AG04449 (cell line): Measurements from ENCODE around the gene SLC25A33.

Experiments used
- CTCF ChIA-PET: fragments of 350-600 bp; formaldehyde crosslinking; extraction: SDS; loops from one replicate; lab custom pipeline; 2021; ENCODE audit warnings: antibody characterized with exemption; lab: Yijun Ruan, JAX
- POLR2A ChIA-PET: fragments of 400-600, 350-600 bp; formaldehyde crosslinking; extraction: SDS; loops from one replicate; lab custom pipeline; 2020; ENCODE audit warnings: antibody characterized with exemption, inconsistent platforms; lab: Yijun Ruan, JAX
- DNase-seq: peaks from one replicate; pipeline ENCODE4 v3.0.0-alpha.2; 2010; ENCODE audit warnings: low read depth, low spot score
- H3K4me3 ChIP-seq: 2 replicates; pipeline ENCODE4 v1.5.1; 2011; ENCODE audit warnings: low read depth, mild to moderate bottlenecking, control low read depth, low read length
- CTCF ChIP-seq: IDR thresholded peaks from one replicate; pipeline ENCODE4 v1.5.1; 2011; ENCODE audit warnings: mild to moderate bottlenecking, moderate library complexity, low read length, control low read depth, inconsistent platforms; ENCODE audit not compliant: insufficient read depth; ENCODE audit errors: missing control alignments

SLC25A33 gene

GRCh38 chr1:9604836-9605235, 65.6 kb downstream of the SLC25A33 start:
- TF ChIP-seq CTCF, result no peak
- H3K4me3 ChIP-seq, result no peak overlapping the region
- ChIA-PET POLR2A (no interaction called here), CTCF (no interaction called here)
- no peak for DNase-seq

GRCh38 chr1:9605946-9606455, 66.7 kb downstream of the SLC25A33 start:
- H3K4me3 ChIP-seq, result no peak overlapping the region
- no peak for TF ChIP-seq CTCF
- ChIA-PET POLR2A (no interaction called here), CTCF (interaction anchor here (0.9 to 1.9 kb wide), 3 partner anchors 9 to 21 kb away, joined by 3 to 7 read pairs (median 3); no protein-coding TSS in a partner anchor)
- DNase-seq, result no peak

GRCh38 chr1:9606458-9606857, 67.2 kb downstream of the SLC25A33 start:
- ChIA-PET CTCF (interaction anchor here (0.9 to 1.9 kb wide), 3 partner anchors 9 to 21 kb away, joined by 3 to 7 read pairs (median 3); no protein-coding TSS in a partner anchor), POLR2A (no interaction called here)
- no peak overlapping the region for H3K4me3 ChIP-seq
- no peak for TF ChIP-seq CTCF
- no peak for DNase-seq

- ChIA-PET CTCF (interaction anchor here (1.9 kb wide), 1 partner anchor 8 kb away, joined by 7 read pairs; no protein-coding TSS in a partner anchor), POLR2A (no interaction called here)
- DNase-seq, result no peak
- no peak overlapping the region for H3K4me3 ChIP-seq
- no peak for TF ChIP-seq CTCF
Measured at GRCh38 chr1:9606948-9607347, 67.7 kb downstream of the SLC25A33 start.

- H3K4me3 ChIP-seq, result no peak overlapping the region
- ChIA-PET POLR2A (no interaction called here), CTCF (interaction anchor here (1.9 kb wide), 1 partner anchor 8 kb away, joined by 7 read pairs; no protein-coding TSS in a partner anchor)
- DNase-seq, result no peak
- no peak for TF ChIP-seq CTCF
Measured at GRCh38 chr1:9607352-9607751, 68.1 kb downstream of the SLC25A33 start.

GRCh38 chr1:9609998-9610397, 70.7 kb downstream of the SLC25A33 start:
- no peak for TF ChIP-seq CTCF
- CTCF ChIA-PET, result interaction anchor here (1.2 kb wide), 1 partner anchor 10 kb away, joined by 6 read pairs; no protein-coding TSS in a partner anchor
- POLR2A ChIA-PET, result no interaction called here
- no peak overlapping the region for H3K4me3 ChIP-seq
- DNase-seq, result no peak
